HG03520 (cell line): ENCODE measurements around the gene KRTAP5-7.
"Not testable (repeated sequence)": the region's sequence is repeated elsewhere in the genome, so short reads cannot be mapped to it uniquely, and the experiment has no call there.

ENCODE experiments used
- ATAC-seq: cut with Tn5 transposase; IDR thresholded peaks from one replicate; pipeline ENCODE4 v1.9.1; 2021; ENCODE audit warnings: mild to moderate bottlenecking, moderate library complexity; ENCODE audit not compliant: unreplicated experiment

The KRTAP5-7 gene

DNA sequence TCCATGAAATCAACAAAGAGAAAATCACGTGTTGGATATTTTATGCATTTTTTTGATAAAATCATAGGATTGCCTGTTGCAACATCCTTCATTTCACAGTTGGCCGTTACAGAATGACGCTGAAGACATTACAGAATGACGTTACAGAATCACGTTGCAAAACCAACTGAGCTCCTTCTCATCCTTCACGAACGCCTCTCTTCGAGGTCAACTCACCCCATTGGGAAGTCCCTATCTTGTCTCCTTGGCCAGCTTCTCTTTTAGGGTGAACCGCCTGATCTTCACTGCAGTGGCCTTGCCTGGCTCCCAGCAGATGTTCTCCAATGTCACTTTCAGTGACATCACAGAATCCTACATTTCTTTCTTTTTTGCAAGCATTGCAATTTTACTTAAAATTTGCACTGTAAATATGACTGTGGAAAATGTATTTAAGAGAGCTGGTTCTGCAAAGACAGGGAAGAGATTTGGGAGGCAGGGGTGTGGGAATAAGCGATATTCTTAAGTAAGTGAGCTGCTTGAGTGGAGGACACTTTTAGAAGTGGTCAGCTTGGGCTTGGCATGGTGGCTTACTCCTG is 5.1 kb downstream of the KRTAP5-7 start:
- ATAC-seq, result no peak

DNA sequence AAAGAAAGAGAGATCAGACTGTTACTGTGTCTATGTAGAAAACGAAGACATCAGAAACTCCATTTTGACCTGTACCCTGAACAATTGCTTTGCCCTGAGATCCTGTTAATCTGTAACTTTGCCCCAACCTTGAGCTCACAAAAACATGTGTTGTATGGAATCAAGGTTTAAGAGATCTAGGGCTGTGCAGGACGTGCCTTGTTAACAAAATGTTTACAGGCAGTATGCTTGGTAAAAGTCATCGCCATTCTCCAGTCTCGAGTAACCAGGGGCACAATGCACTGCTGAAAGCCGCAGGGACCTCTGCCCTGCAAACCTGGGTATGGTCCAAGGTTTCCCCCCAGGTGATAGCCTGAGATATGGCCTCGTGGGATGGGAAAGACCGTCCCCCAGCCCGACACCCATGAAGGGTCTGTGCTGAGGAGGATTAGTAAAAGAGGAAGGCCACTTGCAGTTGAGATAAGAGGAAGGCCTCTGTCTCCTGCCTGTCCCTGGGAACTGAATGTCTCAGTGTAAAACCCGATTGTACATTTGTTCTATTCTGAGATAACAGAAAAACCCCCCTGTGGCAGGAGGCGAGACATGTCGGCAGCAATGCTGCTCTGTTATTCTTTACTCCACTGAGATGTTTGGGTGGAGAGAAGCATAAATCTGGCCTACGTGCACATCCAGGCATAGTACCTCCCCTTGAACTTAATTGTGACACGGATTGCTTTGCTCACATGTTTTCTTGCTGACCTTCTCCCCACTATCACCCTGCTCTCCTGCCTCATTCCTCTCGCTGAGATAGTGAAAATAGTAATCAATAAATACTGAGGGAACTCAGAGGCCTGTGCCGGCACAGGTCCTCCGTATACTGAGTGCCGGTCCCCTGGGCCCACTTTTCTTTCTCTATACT is 7.9 kb downstream of the KRTAP5-7 start:
- not testable (repeated sequence) for ATAC-seq

DNA sequence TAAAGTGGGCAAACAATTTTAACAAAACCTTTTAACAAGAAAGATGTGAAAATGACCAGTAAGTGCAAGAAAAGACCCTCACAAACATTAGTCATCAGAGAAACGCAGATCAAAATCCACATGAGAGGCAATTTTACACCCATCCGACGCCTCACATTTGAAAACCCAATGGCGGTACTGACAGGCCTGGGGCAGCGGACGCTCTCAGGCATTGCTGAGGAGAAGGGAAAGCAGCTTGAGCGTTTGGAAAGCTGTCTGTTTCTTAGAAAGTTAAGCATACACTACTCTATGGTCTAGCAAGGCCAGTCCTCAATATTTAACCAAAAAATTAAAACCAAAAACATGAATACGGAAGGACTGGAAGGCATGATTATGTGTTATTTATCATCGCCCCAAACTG is 8.8 kb downstream of the KRTAP5-7 start:
- no peak for ATAC-seq

DNA sequence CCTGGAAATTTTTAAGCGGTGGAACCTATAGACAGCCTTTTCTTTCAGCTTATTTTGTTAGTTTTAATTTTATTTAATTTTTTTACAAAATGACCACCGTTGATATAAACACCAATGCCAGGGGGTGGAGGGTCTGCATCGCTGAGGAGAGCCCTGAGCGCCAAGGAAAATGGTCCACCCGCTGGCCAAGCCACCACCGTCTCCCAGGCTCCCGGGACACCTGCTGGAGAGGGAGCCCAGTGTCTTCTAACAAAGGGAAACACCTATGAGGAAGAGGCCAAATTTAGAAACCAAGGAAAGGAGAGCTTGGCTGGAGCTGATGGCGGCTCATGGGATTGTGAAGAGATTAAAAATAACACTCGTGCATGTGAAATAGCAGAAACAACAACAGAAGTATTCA is 10.5 kb downstream of the KRTAP5-7 start:
- no peak for ATAC-seq

DNA sequence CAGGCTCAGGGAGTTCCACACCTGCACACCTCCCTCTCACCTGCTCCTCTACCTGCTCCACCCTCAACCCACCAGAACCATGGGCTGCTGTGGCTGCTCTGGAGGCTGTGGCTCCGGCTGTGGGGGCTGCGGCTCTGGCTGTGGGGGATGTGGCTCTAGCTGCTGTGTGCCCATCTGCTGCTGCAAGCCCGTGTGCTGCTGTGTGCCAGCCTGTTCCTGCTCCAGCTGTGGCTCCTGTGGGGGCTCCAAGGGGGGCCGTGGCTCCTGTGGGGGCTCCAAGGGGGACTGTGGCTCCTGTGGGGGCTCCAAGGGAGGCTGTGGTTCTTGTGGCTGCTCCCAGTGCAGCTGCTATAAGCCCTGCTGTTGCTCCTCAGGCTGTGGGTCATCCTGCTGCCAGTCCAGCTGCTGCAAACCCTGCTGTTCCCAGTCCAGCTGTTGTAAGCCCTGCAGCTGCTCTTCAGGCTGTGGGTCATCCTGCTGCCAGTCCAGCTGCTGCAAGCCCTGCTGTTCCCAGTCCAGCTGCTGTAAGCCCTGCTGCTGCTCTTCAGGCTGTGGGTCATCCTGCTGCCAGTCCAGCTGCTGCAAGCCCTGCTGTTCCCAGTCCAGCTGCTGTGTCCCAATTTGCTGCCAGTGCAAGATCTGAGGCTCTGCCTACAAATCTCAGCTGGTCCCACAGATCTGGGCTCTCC is 11.1 kb downstream of the KRTAP5-7 start, which contains the start of gene KRTAP5-8:
KRTAP5-8 (plus strand) TSS at position 49 of the 689 bp plus-strand sequence; CDS start at position 80, 31 bp downstream.
- ATAC-seq, result not testable (repeated sequence)

DNA sequence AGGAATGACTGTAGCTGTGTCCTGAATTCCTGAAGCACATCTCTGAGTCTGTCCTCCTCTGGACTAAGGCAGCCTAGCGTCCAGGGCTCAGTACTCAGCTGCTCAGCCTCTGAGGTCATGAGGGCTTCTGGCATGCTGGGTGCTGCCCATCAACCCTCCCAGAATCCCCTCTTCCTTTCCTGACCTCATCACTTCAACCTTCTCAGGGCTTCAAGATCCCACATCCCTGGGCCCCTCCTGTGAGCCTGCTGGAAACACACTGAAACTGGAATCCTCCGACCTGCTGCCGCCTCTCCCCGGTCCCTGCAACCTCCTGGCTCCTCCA is 11.6 kb downstream of the KRTAP5-7 start:
- no peak for ATAC-seq

DNA sequence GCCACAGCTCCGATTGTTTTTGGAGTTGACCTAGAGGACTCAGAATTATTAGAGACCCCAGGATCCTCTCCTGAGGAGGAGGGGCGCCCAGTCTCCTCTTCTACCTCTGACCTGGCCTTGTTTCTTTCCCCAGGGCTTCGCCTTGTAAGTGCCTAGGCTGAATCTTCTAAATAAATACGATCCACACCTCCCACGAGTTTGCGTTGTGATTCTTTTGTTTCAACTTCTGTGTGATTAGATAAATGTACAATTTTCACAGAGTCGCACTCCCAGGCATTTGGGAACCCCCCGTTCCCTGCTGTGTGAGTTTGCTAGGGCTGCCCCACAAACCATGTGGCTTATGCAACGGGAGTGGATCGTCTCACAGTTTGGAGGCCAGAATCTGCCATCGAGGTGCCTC is 11.9 kb downstream of the KRTAP5-7 start:
- ATAC-seq, result no peak

DNA sequence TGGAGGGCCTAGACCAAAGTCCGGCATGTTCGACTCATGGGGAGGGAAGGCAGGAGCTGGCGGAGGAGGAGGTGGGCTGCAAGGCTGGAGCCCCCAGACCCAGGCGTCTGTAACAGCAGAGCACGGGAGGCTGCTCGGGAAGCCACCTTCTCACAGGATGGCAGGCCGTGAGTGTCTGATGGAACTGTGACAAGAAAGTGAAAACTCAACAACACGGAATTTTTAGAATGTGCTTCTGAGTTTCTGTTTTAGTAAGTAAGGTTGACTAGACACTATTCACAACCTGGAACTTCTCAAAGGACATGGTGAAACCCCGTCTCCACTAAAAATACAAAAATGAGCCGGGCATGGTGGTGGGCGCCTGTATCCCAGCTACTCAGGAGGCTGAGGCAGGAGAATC is 12.9 kb downstream of the KRTAP5-7 start:
- ATAC-seq, result not testable (repeated sequence)

DNA sequence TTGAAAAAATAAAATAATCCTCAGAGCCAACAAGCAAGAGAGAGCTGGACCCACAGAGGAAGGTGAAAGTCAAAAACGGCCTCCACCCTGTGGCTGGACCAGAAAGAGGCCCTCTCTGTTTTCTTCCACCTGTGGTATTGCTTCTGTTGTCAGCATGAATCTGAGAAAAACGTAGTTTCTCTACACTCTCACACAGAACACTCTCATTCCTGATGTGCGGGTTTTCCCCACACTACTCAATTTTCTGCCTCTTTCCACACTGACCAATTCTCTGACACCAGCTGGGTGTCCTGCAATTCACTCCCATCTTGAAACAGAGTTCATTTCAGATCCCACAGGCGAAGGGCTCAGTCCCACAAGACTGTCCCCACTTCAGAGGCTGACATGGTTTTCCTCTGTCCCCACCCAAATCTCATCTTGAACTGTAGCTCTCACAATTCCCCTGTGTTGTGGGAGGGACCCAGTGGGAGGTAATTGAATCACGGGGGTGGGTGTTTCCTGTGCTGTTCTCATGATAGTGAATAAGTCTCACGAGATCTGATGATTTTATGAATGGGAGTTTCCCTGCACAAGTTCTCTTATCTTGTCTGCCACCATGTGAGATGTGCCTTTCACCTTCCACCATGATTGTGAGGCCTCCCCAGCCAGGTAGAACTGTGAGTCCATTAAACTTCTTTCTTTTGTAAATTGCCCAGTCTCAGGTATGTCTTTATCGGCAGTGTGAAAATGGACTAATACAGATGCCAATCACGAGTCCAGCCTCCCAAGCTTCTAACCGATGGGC is 13.6 kb downstream of the KRTAP5-7 start:
- ATAC-seq, result not testable (repeated sequence)

DNA sequence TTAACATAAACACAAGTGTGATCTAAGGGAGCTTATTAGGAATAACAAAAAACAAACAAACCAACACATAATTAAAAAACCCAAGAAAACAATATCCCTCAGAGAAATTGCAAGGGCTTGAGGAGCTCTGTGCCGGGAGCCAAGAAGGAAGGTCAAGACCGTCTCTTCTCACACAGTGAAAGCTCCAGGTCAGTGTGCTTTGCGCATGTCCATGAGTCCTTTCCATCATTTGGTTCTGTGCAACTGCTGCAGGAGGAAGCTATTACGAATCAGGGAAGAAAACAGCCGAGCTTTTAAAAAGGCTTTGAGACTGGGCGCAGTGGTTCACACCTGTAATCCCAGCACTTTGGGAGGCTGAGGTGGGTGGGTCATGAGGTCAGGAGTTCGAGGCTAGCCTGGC is 15.3 kb downstream of the KRTAP5-7 start:
- no peak for ATAC-seq

DNA sequence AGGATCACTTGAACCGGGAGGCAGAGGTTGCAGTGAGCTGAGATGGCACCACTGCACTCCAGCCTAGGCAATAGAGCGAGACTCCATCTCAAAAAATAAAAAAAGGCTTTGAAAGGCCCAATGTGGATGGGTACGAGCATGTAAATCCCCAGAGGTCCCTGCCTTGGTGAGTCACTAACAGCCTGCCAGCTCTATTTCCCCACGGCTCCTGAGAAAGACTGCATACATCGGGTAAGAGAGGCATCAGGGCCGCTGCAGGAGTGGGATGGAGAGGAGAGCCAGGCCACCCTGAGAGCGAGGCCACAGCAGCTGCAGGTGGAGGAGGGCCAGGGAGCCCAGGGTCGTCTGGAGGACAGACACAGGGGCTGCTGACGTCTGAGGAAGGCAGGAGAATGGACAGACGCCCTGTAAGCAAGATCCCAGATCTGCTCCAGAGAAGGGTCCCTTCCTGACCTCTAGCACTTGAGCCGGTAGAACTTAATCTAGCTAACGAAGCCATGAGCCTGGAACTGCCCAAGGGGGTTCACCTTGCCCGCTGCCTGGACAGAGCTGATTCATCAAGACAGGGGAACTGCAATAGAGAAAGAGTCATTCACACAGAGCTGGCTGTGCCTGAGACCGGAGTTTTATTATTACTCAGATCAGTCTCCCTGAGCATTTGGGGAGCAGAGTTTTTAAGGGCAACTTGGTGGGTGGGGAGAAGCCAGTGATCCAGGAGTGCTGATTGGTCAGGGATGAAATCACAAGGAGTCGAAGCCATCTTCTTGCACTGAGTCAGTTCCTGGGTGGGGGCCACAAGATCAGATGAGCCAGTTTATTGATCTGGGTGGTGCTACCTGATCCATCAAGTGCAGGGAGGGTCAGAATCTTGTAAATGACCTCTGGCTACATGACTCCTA is 16.1 kb downstream of the KRTAP5-7 start:
- no peak for ATAC-seq

DNA sequence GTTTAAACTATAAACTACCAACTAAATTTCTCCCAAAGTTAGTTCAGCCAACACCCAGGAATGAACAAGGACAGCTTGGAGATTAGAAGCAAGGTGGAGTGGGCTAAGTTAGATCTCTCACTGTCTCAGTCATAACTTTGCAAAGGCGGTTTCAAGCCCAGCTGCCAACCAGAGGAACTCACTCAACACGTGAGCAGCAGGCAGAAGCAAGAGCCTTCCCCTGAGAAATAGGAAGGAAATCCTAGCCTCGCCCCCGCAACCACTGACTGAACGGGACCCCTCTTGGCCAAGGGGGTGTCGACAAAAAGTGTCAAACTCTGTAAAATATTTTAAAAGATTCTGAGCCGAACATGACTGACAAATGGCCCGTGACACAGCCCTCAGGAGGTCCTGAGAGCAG is 16.8 kb downstream of the KRTAP5-7 start:
- no peak for ATAC-seq

DNA sequence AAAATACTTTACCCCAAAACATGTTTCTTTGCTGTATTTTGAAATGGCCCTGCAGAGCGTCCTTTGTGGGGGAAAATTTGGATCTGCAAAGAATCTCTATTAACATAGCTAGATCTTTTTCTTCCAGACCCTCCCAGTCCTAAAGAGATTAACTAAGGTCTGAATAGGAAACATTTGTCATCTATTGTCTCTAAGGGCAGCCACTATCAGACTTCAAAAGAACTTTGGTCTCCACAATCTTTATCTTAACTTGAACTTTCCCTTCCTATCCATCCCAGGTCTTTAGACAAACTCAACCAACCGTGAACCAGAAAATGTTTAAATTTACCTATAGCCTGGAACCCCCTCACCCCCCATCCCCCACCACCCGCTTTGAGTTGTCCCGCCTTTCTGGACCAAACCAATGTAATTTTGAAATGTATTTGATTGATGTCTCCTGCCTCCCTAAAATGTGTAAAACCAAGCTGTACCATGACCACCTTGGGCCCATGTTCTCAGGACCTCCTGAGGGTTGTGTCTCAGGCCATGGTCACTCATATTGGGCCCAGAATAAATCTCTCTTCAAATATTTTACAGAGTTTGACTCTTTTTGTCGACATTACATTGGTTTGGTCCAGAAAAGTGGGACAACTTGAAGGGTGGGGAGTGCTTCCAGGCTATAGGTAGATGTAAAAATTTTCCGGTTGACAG is 17.6 kb downstream of the KRTAP5-7 start:
- ATAC-seq, result no peak

DNA sequence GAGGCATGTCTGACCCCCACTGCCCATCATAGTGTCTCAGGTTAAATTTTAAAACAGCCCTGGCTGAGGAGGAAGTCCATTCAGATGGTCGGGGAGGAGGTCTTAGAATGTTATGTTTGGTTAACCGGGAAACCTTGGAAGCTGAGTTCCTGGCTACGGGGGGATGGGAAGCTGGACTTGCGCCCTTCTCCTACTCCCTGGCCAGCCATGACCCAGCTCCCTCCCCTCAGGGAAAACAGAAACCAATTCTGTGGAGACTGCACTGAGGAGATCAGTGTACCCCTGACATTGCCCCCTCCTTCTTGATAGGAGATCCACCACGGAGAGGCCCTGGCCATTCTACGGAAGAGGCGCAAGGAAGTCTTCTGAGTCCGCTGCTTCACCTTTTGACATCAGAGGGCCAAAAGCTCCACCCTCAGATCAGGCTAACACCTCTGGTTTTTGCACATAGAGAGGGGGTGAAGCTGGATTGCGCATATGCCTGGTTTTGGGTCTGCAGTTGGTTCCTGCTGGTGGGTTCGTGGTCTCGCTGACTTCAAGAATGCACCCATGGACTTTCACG is 18.4 kb downstream of the KRTAP5-7 start:
- no peak for ATAC-seq

DNA sequence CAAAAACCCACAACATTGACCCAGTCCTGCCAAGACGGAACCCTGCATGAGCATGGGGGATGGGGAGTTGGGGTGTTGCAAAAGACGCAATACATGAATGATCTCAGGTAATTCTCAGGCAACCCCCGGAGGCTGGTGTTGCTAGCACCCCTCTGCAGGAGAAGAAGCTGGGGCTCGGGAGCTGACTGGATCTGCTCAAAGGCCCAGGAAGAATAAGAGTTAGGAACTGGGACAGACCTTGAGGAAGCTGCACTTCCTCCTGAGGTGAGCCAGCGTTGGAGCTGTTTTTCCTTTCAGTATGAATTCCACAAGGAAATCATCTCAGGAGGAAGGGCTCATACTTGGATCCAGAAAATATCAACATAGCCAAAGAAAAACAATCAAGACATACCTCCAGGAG is 21.1 kb downstream of the KRTAP5-7 start, which contains the start of gene KRTAP5-9:
KRTAP5-9 (plus strand) TSS at position 301 of the 400 bp plus-strand sequence. CDS start 238 bp downstream, outside the sequence.
- ATAC-seq, result no peak

DNA sequence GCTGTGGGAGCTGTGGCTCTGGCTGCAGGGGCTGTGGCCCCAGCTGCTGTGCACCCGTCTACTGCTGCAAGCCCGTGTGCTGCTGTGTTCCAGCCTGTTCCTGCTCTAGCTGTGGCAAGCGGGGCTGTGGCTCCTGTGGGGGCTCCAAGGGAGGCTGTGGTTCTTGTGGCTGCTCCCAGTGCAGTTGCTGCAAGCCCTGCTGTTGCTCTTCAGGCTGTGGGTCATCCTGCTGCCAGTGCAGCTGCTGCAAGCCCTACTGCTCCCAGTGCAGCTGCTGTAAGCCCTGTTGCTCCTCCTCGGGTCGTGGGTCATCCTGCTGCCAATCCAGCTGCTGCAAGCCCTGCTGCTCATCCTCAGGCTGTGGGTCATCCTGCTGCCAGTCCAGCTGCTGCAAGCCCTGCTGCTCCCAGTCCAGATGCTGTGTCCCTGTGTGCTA is 21.7 kb downstream of the KRTAP5-7 start:
- ATAC-seq, result no peak

DNA sequence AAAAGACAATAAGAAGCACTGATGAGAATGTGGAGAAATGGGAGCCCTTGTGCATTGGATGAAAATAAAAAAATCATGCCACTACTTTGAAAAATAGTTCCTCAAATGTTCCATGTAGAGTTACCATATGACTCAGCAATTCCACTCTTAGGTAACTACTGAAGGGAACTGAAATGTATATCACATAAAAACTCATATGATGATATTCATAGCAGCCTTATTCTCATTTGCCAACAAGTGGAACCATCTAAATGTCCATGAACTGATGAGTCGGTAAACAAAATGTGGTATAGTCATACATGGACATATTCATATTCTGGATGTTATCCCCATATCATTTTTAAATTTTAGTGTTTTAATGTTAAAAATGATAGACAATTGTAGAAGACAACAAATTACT is 24.6 kb downstream of the KRTAP5-7 start:
- ATAC-seq, result no peak

DNA sequence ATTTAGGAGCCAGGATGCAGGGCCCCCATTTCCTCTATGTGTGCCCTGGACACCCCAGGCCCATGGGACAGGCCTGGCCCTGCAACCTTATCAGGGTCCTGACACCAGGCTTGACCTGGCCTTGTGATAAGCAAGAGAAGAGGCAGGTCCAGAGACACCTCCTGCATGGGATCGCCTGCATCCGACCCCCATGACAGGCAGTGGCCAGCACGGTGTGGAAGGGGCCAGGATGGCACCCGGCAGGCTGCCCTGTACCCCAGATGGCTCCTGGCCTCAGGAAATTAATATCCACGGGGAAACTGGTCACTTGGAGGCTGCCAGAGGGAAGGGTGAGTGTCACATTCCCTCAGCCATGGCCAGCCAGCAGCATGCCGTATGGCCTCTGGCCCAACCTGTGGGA is 27.9 kb downstream of the KRTAP5-7 start:
- ATAC-seq, result no peak

DNA sequence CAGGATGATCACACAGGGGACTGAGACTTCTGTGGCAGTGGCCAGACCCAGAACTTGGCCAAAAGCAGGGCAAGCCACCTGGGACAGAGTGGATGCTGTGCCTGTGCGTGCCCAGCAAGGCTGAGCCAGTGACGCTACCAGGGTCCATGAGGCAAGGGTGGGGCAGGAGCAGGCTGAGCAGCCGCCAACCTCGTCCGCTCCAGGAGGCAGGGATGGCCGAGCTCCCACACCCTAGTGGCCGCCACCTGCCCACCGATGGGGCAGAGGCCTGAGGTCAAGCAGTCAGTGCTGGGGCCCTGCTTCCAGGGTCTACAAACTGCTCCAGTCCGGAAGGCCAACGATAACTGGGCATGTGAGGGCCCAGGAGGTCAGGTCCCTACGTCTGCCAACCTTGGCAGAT is 28.4 kb downstream of the KRTAP5-7 start:
- no peak for ATAC-seq
